Activated CD8-positive, alpha-beta T cell treated with anti-CD3 and anti-CD28 coated beads, Interleukin-2, amount 10 ng/mL, durations not matched to agents 7 days and 5 days (primary cell): ENCODE measurements around the gene KAZN. TPM values are rescaled to one million over a fixed set of nuclear protein-coding genes. Genes with fewer than 3 reads are reported as not detected.
"Not testable (repeated sequence)": the region's sequence is repeated elsewhere in the genome, so short reads cannot be mapped to it uniquely, and the experiment has no call there.

Source experiments
- ATAC-seq: fragments of 150-1000 bp; cut with Tn5 transposase; one replicate; pipeline ENCODE4 v1.10.0; 2021; ENCODE audit warnings: moderate library complexity
- CTCF ChIA-PET: fragments of 350-600 bp; sonication (Branson Sonifier 250); formaldehyde crosslinking; loops from one replicate; lab custom pipeline; 2021; ENCODE audit warnings: antibody characterized with exemption; lab: Charles Lee
- POLR2A ChIA-PET: fragments of 350-600 bp; sonication (Branson Sonifier 250); formaldehyde crosslinking; loops from one replicate; lab custom pipeline; 2021; ENCODE audit warnings: antibody characterized with exemption; lab: Charles Lee
- DNase-seq: peaks from one replicate; pipeline ENCODE4 v3.0.0-alpha.2; 2020
- H3K27ac Mint-ChIP-seq: one replicate; pipeline ENCODE4 v1.8.0; 2021; ENCODE audit warnings: mild to moderate bottlenecking, mixed read lengths
- H3K27me3 Mint-ChIP-seq: one replicate; pipeline ENCODE4 v1.8.0; 2021; ENCODE audit warnings: low read depth, mixed read lengths
- H3K36me3 Mint-ChIP-seq: one replicate; pipeline ENCODE4 v1.8.0; 2021; ENCODE audit warnings: low read depth, mixed read lengths
- H3K4me1 Mint-ChIP-seq: one replicate; pipeline ENCODE4 v1.8.0; 2021; ENCODE audit warnings: low read depth, mixed read lengths
- H3K4me3 Mint-ChIP-seq: one replicate; pipeline ENCODE4 v1.8.0; 2021; ENCODE audit warnings: mild to moderate bottlenecking, mixed read lengths
- H3K9me3 Mint-ChIP-seq: one replicate; pipeline ENCODE4 v1.8.0; 2022; ENCODE audit warnings: mixed read lengths; ENCODE audit not compliant: insufficient read depth
- total RNA-seq, 2 experiments: library from RNA; stranded (reverse); gene quantifications; one replicate each; pipeline ENCODE4 v1.2.3, GENCODE V29; 2021

The KAZN gene
- total RNA-seq, 2 experiments from 2014 or later = 1.1 to 1.7 TPM

- DNase-seq (no peak), ATAC-seq (no peak)
- Mint-ChIP-seq H3K9me3 (no peaks in the 10 kb centered on the region), H3K4me3 (no peak overlapping the region), H3K27ac (no peak overlapping the region), H3K4me1 (no peaks in the 10 kb centered on the region), H3K27me3 (peaks cover 12% of the 10 kb centered on the region), H3K36me3 (no peaks in the 10 kb centered on the region)
- ChIA-PET CTCF (interaction anchor here (1.0 to 1.2 kb wide), 2 partner anchors 144 to 146 kb away, joined by 3 read pairs; no protein-coding TSS in a partner anchor), POLR2A (no interaction called here)
These were observed 526.7 kb downstream of the KAZN start for GRCh38 chr1:15125101-15125745.

GRCh38 chr1:15128077-15128476 is 529.6 kb downstream of the KAZN start:
- CTCF ChIA-PET = interaction anchor here (0.7 to 3.2 kb wide), 44 partner anchors 9 to 303 kb away, joined by 3 to 80 read pairs (median 5); no protein-coding TSS in a partner anchor
- Mint-ChIP-seq H3K4me1 (no peaks in the 10 kb centered on the region), H3K4me3 (no peak overlapping the region), H3K27ac (no peak overlapping the region), H3K27me3 (peaks cover 13% of the 10 kb centered on the region), H3K9me3 (no peaks in the 10 kb centered on the region), H3K36me3 (no peaks in the 10 kb centered on the region)
- POLR2A ChIA-PET = interaction anchor here (0.5 kb wide), 1 partner anchor 303 kb away, joined by 3 read pairs; no protein-coding TSS in a partner anchor
- DNase-seq = no peak
- ATAC-seq = no peak

- ChIA-PET POLR2A (interaction anchor here (0.5 kb wide), 1 partner anchor 302 kb away, joined by 3 read pairs; no protein-coding TSS in a partner anchor), CTCF (interaction anchor here (0.6 to 3.2 kb wide), 51 partner anchors 8 to 395 kb away, joined by 3 to 80 read pairs (median 4); partner anchors contain the start of gene CASP9)
- no peak overlapping the region for H3K4me3 Mint-ChIP-seq
- H3K9me3 Mint-ChIP-seq = no peaks in the 10 kb centered on the region
- H3K27me3 Mint-ChIP-seq = peaks cover 13% of the 10 kb centered on the region
- peak; percentile 94 for ATAC-seq
- no peak overlapping the region for H3K27ac Mint-ChIP-seq
- no peaks in the 10 kb centered on the region for H3K4me1 Mint-ChIP-seq
- no peaks in the 10 kb centered on the region for H3K36me3 Mint-ChIP-seq
- peak; percentile 80 for DNase-seq
These were observed 530.2 kb downstream of the KAZN start for GRCh38 chr1:15128520-15129313.

GRCh38 chr1:15129944-15130343 is 531.5 kb downstream of the KAZN start:
- Mint-ChIP-seq H3K9me3 (no peaks in the 10 kb centered on the region), H3K36me3 (no peaks in the 10 kb centered on the region), H3K27ac (no peak overlapping the region), H3K4me1 (no peaks in the 10 kb centered on the region), H3K4me3 (no peak overlapping the region), H3K27me3 (peaks cover 22% of the 10 kb centered on the region)
- ATAC-seq (no peak), DNase-seq (no peak)
- POLR2A ChIA-PET = no interaction called here
- CTCF ChIA-PET = interaction anchor here (1.0 to 3.2 kb wide), 6 partner anchors 24 to 175 kb away, joined by 3 to 80 read pairs (median 4); partner anchors contain the start of gene TMEM51

- Mint-ChIP-seq H3K4me3 (no peak overlapping the region), H3K4me1 (no peaks in the 10 kb centered on the region), H3K27ac (no peak overlapping the region), H3K27me3 (peaks cover 25% of the 10 kb centered on the region), H3K36me3 (no peaks in the 10 kb centered on the region), H3K9me3 (no peaks in the 10 kb centered on the region)
- ATAC-seq (no peak), DNase-seq (no peak)
- ChIA-PET POLR2A (no interaction called here), CTCF (interaction anchor here (1.0 to 3.2 kb wide), 2 partner anchors 141 to 175 kb away, joined by 4 to 80 read pairs; no protein-coding TSS in a partner anchor)
These were observed 532.1 kb downstream of the KAZN start for GRCh38 chr1:15130607-15131006.

- ChIA-PET CTCF (interaction anchor here (1.5 kb wide), 1 partner anchor 171 kb away, joined by 4 read pairs; no protein-coding TSS in a partner anchor), POLR2A (interaction anchor here (0.6 kb wide), 1 partner anchor 17 kb away, joined by 6 read pairs; no protein-coding TSS in a partner anchor)
- Mint-ChIP-seq H3K27me3 (peaks cover 32% of the 10 kb centered on the region), H3K9me3 (no peaks in the 10 kb centered on the region), H3K4me1 (no peaks in the 10 kb centered on the region), H3K36me3 (no peaks in the 10 kb centered on the region), H3K27ac (no peak overlapping the region), H3K4me3 (no peak overlapping the region)
- DNase-seq = no peak
- no peak for ATAC-seq
These were observed 534.5 kb downstream of the KAZN start for GRCh38 chr1:15132965-15133364.

- Mint-ChIP-seq H3K9me3 (no peaks in the 10 kb centered on the region), H3K27ac (no peak overlapping the region), H3K4me1 (no peaks in the 10 kb centered on the region), H3K27me3 (peaks cover 34% of the 10 kb centered on the region), H3K4me3 (no peak overlapping the region), H3K36me3 (no peaks in the 10 kb centered on the region)
- ChIA-PET CTCF (no interaction called here), POLR2A (no interaction called here)
- ATAC-seq (no peak), DNase-seq (no peak)
These were observed 535.8 kb downstream of the KAZN start for GRCh38 chr1:15134285-15134684.

GRCh38 chr1:15135604-15136003 is 537.1 kb downstream of the KAZN start:
- H3K4me1 Mint-ChIP-seq, H3K9me3 Mint-ChIP-seq, POLR2A ChIA-PET, DNase-seq, H3K27ac Mint-ChIP-seq, H3K36me3 Mint-ChIP-seq, H3K4me3 Mint-ChIP-seq, ATAC-seq: not testable (repeated sequence)
- peaks cover 34% of the 10 kb centered on the region for H3K27me3 Mint-ChIP-seq
- CTCF ChIA-PET = interaction anchor here (0.6 kb wide), 1 partner anchor 113 kb away, joined by 3 read pairs; no protein-coding TSS in a partner anchor

GRCh38 chr1:15137809-15138208 is 539.3 kb downstream of the KAZN start:
- Mint-ChIP-seq H3K9me3 (no peaks in the 10 kb centered on the region), H3K27me3 (peaks cover 47% of the 10 kb centered on the region), H3K36me3 (no peaks in the 10 kb centered on the region), H3K27ac (no peak overlapping the region), H3K4me3 (no peak overlapping the region), H3K4me1 (peaks cover 1% of the 10 kb centered on the region)
- ATAC-seq (no peak), DNase-seq (no peak)
- POLR2A ChIA-PET = no interaction called here
- CTCF ChIA-PET = interaction anchor here (1.1 to 1.2 kb wide), 3 partner anchors 9 to 134 kb away, joined by 3 to 7 read pairs (median 6); no protein-coding TSS in a partner anchor

- ChIA-PET POLR2A (no interaction called here), CTCF (interaction anchor here (1.0 kb wide), 1 partner anchor 11 kb away, joined by 4 read pairs; no protein-coding TSS in a partner anchor)
- H3K4me3 Mint-ChIP-seq = no peak overlapping the region
- H3K9me3 Mint-ChIP-seq = no peaks in the 10 kb centered on the region
- H3K4me1 Mint-ChIP-seq = peaks cover 1% of the 10 kb centered on the region
- DNase-seq = no peak
- H3K27ac Mint-ChIP-seq = no peak overlapping the region
- no peak for ATAC-seq
- peaks cover 47% of the 10 kb centered on the region for H3K27me3 Mint-ChIP-seq
- no peaks in the 10 kb centered on the region for H3K36me3 Mint-ChIP-seq
These were observed 541.3 kb downstream of the KAZN start for GRCh38 chr1:15139654-15140350.

- Mint-ChIP-seq H3K4me1 (peaks cover 1% of the 10 kb centered on the region), H3K9me3 (no peaks in the 10 kb centered on the region), H3K27ac (no peak overlapping the region), H3K27me3 (peaks cover 45% of the 10 kb centered on the region), H3K4me3 (no peak overlapping the region), H3K36me3 (no peaks in the 10 kb centered on the region)
- POLR2A ChIA-PET = no interaction called here
- ATAC-seq (no peak), DNase-seq (no peak)
- CTCF ChIA-PET = interaction anchor here (2.0 kb wide), 1 partner anchor 13 kb away, joined by 7 read pairs; no protein-coding TSS in a partner anchor
These were observed 543.6 kb downstream of the KAZN start for GRCh38 chr1:15141935-15142539.
